H9 (cell line): Measurements from ENCODE around the gene KAT2B. TPM values are rescaled to one million over a fixed set of nuclear protein-coding genes. Genes with fewer than 3 reads are reported as not detected.

ENCODE experiments used
- DNase-seq: peaks from one replicate; pipeline ENCODE4 v3.0.0-alpha.2; 2017
- H2AFZ ChIP-seq: one replicate; pipeline ENCODE4 v1.6.1; 2013; ENCODE audit warnings: mild to moderate bottlenecking, low read length, control low read depth, moderate library complexity
- H2AK5ac ChIP-seq: 2 replicates; pipeline ENCODE4 v1.6.1; 2013; ENCODE audit warnings: low read length, control low read depth, mixed read lengths; ENCODE audit not compliant: insufficient read length
- H2BK120ac ChIP-seq: one replicate; pipeline ENCODE4 v1.6.1; 2013; ENCODE audit warnings: low read depth, mild to moderate bottlenecking, low read length, control low read depth, inconsistent platforms; ENCODE audit not compliant: poor library complexity, severe bottlenecking
- H2BK12ac ChIP-seq: 2 replicates; pipeline ENCODE4 v1.6.1; 2013; ENCODE audit warnings: low read length, control low read depth, mixed read lengths, low read depth; ENCODE audit not compliant: insufficient read length
- H2BK15ac ChIP-seq: 2 replicates; pipeline ENCODE4 v1.6.1; 2013; ENCODE audit warnings: low read depth, low read length, control low read depth
- H2BK20ac ChIP-seq: one replicate; pipeline ENCODE4 v1.6.1; 2013; ENCODE audit warnings: low read depth, mild to moderate bottlenecking, low read length, control low read depth, inconsistent platforms; ENCODE audit not compliant: poor library complexity, severe bottlenecking
- H2BK5ac ChIP-seq: 2 replicates; pipeline ENCODE4 v1.6.1; 2013; ENCODE audit warnings: low read length, control low read depth, mixed read lengths; ENCODE audit not compliant: insufficient read length
- H3K14ac ChIP-seq: 2 replicates; pipeline ENCODE4 v1.6.1; 2013; ENCODE audit warnings: low read length, control low read depth; ENCODE audit not compliant: insufficient read depth
- H3K18ac ChIP-seq: 2 replicates; pipeline ENCODE4 v1.6.1; 2013; ENCODE audit warnings: low read depth, mild to moderate bottlenecking, mixed read lengths, low read length, control low read depth; ENCODE audit not compliant: insufficient read length
- H3K23ac ChIP-seq: 2 replicates; pipeline ENCODE4 v1.6.1; 2013; ENCODE audit warnings: low read length, control low read depth, mixed read lengths, low read depth; ENCODE audit not compliant: insufficient read length
- H3K23me2 ChIP-seq: 2 replicates; pipeline ENCODE4 v1.6.1; 2013; ENCODE audit warnings: low read depth, mild to moderate bottlenecking, mixed read lengths, low read length, control low read depth; ENCODE audit not compliant: insufficient read length, poor library complexity, severe bottlenecking
- H3K27ac ChIP-seq: 2 replicates; pipeline ENCODE4 v1.5.1; 2013; ENCODE audit warnings: low read length, control low read depth, mixed read lengths, low read depth; ENCODE audit not compliant: insufficient read length
- H3K27me3 ChIP-seq: 2 replicates; pipeline ENCODE4 v1.6.1; 2013; ENCODE audit warnings: low read length, control low read depth, inconsistent platforms; ENCODE audit not compliant: insufficient read depth
- H3K4ac ChIP-seq: 2 replicates; pipeline ENCODE4 v1.6.1; 2013; ENCODE audit warnings: low read depth, mild to moderate bottlenecking, control low read depth, inconsistent platforms, low read length, moderate library complexity
- H3K4me1 ChIP-seq: 2 replicates; pipeline ENCODE4 v1.6.1; 2013; ENCODE audit warnings: low read length, control low read depth, inconsistent platforms; ENCODE audit not compliant: insufficient read depth
- H3K4me2 ChIP-seq: 2 replicates; pipeline ENCODE4 v1.6.1; 2013; ENCODE audit warnings: low read length, control low read depth, mixed read lengths; ENCODE audit not compliant: insufficient read length, insufficient read depth
- H3K56ac ChIP-seq: 2 replicates; pipeline ENCODE4 v1.6.1; 2013; ENCODE audit warnings: low read depth, mild to moderate bottlenecking, mixed read lengths, low read length, control low read depth; ENCODE audit not compliant: insufficient read length
- H3K79me1 ChIP-seq: 2 replicates; pipeline ENCODE4 v1.6.1; 2013; ENCODE audit warnings: low read depth, mild to moderate bottlenecking, moderate library complexity, low read length, control low read depth, inconsistent platforms; ENCODE audit not compliant: insufficient read depth, poor library complexity, severe bottlenecking
- H3K79me2 ChIP-seq: 2 replicates; pipeline ENCODE4 v1.6.1; 2013; ENCODE audit warnings: low read length, control low read depth, inconsistent platforms; ENCODE audit not compliant: insufficient read depth
- H3K9ac ChIP-seq: 2 replicates; pipeline ENCODE4 v1.6.1; 2013; ENCODE audit warnings: low read length, control low read depth, mixed read lengths; ENCODE audit not compliant: insufficient read length; ENCODE audit errors: extremely low read depth
- H3K9me3 ChIP-seq: one replicate; pipeline ENCODE4 v1.6.1; 2013; ENCODE audit warnings: low read depth, low read length, inconsistent platforms; ENCODE audit not compliant: control insufficient read depth
- H3T11ph ChIP-seq: one replicate; pipeline ENCODE4 v1.6.1; 2013; ENCODE audit warnings: mild to moderate bottlenecking, low read length, control low read depth, inconsistent platforms
- H4K20me1 ChIP-seq: one replicate; pipeline ENCODE4 v1.6.1; 2013; ENCODE audit not compliant: control insufficient read depth, insufficient read length, insufficient read depth
- H4K5ac ChIP-seq: 2 replicates; pipeline ENCODE4 v1.6.1; 2013; ENCODE audit warnings: low read depth, mild to moderate bottlenecking, mixed read lengths, low read length, control low read depth; ENCODE audit not compliant: insufficient read length
- H4K8ac ChIP-seq: replicated peaks from 2 replicates; pipeline ENCODE4 v1.6.1; 2013; ENCODE audit warnings: low read length, control low read depth, mixed read lengths, low read depth; ENCODE audit not compliant: insufficient read length
- H4K91ac ChIP-seq: 2 replicates; pipeline ENCODE4 v1.6.1; 2013; ENCODE audit warnings: low read depth, mild to moderate bottlenecking, moderate library complexity, mixed read lengths, low read length, control low read depth; ENCODE audit not compliant: insufficient read length
- H3K27ac Mint-ChIP-seq, 3 experiments: 2 replicates in 2 of 3; 3 replicates in 1 of 3; pipeline ENCODE4 v1.8.0; 2020 to 2021; ENCODE audit warnings: mixed read lengths in 3 of 3, mild to moderate bottlenecking in 1 of 3, moderate library complexity in 1 of 3
- H3K27me3 Mint-ChIP-seq: 2 replicates; pipeline ENCODE4 v1.8.0; 2021; ENCODE audit warnings: low read depth, mild to moderate bottlenecking, moderate library complexity, mixed read lengths
- H3K36me3 Mint-ChIP-seq, 3 experiments: 2 replicates in 2 of 3; 3 replicates in 1 of 3; pipeline ENCODE4 v1.8.0; 2020 to 2021; ENCODE audit warnings: low read depth in 3 of 3, mixed read lengths in 3 of 3; ENCODE audit not compliant: insufficient read depth in 1 of 3
- H3K4me1 Mint-ChIP-seq, 2 experiments: 2 replicates each; pipeline ENCODE4 v1.8.0; 2020; ENCODE audit warnings: mixed read lengths in 2 of 2
- H3K4me3 Mint-ChIP-seq, 2 experiments: 2 replicates in 1 of 2; 3 replicates in 1 of 2; pipeline ENCODE4 v1.8.0; 2020 to 2021; ENCODE audit warnings: mild to moderate bottlenecking in 2 of 2, mixed read lengths in 2 of 2, moderate library complexity in 1 of 2
- H3K9me3 Mint-ChIP-seq, 2 experiments: 2 replicates in 1 of 2; 3 replicates in 1 of 2; pipeline ENCODE4 v1.8.0; 2020; ENCODE audit warnings: mild to moderate bottlenecking in 2 of 2, mixed read lengths in 2 of 2, moderate library complexity in 1 of 2
- CTCF ChIP-seq: fragments of 200-600 bp; sonication (generic); conservative IDR thresholded peaks from 3 replicates; pipeline ENCODE4 v1.8.0; 2021; ENCODE audit warnings: antibody characterized with exemption, mild to moderate bottlenecking
- WGBS: extraction: QIAGEN DNeasy Blood & Tissue Kit; methylation state at CpG from one replicate; pipeline ENCODE4 v1.1.7; 2013; ENCODE audit warnings: missing lambda C conversion rate, low lambda C conversion rate, mixed read lengths; ENCODE audit not compliant: insufficient read length; ENCODE audit errors: extremely low coverage; 5-methylcytosine and 5-hydroxymethylcytosine counted together
- total RNA-seq: library from RNA; stranded (reverse); gene quantifications from 2 replicates; pipeline ENCODE4 v1.2.1, GENCODE V29; 2021

The KAT2B gene
- total RNA-seq, 1 experiment from 2014 or later = 6.3 TPM

DNA sequence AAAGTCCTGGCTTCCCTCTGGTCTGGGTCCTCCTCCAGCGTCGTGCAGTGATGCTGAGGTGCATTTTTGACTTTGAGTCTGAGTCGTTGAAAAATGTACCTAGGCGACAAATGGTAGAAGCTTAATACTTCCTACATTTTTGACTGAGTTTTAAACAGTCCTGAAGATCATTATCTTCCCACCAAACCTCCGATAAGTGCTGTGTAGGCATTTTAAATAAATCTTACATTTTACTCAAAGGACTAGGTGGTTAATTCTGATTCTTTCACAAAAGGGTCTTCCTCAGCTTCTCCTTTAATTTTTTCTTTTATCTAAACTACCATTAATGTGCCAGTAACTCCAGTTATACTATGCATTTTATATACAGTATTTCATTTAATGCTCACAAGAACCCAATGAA is 70.6 kb downstream of the KAT2B start:
- no peak for DNase-seq
- Histone ChIP-seq H4K8ac (no peak overlapping the region), H3K18ac (no peak overlapping the region), H3K4ac (no peak overlapping the region), H3K56ac (no peak overlapping the region), H3K27me3 (no peaks in the 10 kb centered on the region), H2BK5ac (no peak overlapping the region), H3K9ac (no peak overlapping the region), H2AFZ (no peak overlapping the region), H3T11ph (no peak overlapping the region), H3K4me1 (no peaks in the 10 kb centered on the region; the same call in 1 of the 2 replicates), H3K9me3 (no peaks in the 10 kb centered on the region), H2AK5ac (no peak overlapping the region), H4K20me1 (no peaks in the 10 kb centered on the region), H3K23ac (no peak overlapping the region), H3K23me2 (no peaks in the 10 kb centered on the region), H4K5ac (no peak overlapping the region), H2BK15ac (no peak overlapping the region), H3K4me2 (no peak overlapping the region), H2BK12ac (no peak overlapping the region), H2BK120ac (no peak overlapping the region), H3K79me2 (no peaks in the 10 kb centered on the region), H2BK20ac (no peak overlapping the region), H3K27ac (no peak overlapping the region), H3K79me1 (no peaks in the 10 kb centered on the region), H3K14ac (no peak overlapping the region), H4K91ac (no peak overlapping the region)
- WGBS = no CpG with 5 or more reads among the region's 5 CpGs
- Mint-ChIP-seq H3K4me1 (peaks cover 11 to 15% of the 10 kb centered on the region in 2 experiments), H3K27me3 (no peaks in the 10 kb centered on the region), H3K27ac (no peak overlapping the region), H3K4me3 (no peak overlapping the region), H3K36me3 (no peaks in the 10 kb centered on the region), H3K9me3 (no peaks in the 10 kb centered on the region)
- no peak for TF ChIP-seq CTCF
